GM21723 (cell line): ENCODE results near the gene GUCD1.

Experiments
- ATAC-seq: cut with Tn5 transposase; IDR thresholded peaks from one replicate; pipeline ENCODE4 v1.9.1; 2021; ENCODE audit warnings: mild to moderate bottlenecking, moderate library complexity; ENCODE audit not compliant: unreplicated experiment

Gene GUCD1

DNA sequence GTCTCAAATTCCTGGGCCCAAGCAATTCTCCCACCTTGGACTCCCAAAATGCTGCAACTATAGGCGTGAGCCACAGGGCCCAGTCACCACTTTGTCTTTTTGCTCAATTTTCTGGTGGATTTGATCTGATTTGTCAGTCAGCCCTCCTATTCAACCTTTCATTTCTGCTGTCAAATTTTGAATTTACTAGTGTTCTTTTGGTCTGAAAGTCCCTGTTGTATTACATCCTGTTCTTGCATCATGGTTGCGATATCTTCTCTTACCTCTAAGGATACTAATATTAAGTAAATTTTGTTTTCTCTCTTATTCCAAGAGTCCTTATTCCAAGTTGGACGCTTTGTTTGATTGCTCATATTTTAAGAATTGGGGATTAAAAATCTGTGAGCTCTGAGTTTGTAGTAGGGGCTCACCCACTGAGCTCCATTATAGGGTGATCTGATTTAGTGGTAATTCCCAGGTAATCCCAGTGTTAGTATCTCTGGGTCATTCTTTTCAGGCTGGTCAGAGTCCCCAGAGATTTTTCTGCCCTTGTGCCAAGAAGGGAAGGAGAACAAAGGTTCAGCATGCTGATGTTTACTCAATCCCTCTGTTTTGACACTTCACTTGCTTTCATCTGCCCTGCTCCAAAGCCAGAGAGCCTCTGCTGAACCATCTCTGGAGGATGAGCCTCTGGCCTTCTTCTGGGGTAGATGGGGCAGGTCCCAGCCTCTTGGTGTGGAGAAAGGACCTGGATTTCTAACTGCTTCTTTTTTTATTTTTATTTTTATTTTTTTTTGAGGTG lies 49.8 kb downstream of the GUCD1 start:
- no peak for ATAC-seq

GRCh38 chr22:24504540-24504939 lies 50.4 kb downstream of the GUCD1 start:
- ATAC-seq: no peak

GRCh38 chr22:24503843-24504338 lies 51.0 kb downstream of the GUCD1 start:
- ATAC-seq: no peak

DNA sequence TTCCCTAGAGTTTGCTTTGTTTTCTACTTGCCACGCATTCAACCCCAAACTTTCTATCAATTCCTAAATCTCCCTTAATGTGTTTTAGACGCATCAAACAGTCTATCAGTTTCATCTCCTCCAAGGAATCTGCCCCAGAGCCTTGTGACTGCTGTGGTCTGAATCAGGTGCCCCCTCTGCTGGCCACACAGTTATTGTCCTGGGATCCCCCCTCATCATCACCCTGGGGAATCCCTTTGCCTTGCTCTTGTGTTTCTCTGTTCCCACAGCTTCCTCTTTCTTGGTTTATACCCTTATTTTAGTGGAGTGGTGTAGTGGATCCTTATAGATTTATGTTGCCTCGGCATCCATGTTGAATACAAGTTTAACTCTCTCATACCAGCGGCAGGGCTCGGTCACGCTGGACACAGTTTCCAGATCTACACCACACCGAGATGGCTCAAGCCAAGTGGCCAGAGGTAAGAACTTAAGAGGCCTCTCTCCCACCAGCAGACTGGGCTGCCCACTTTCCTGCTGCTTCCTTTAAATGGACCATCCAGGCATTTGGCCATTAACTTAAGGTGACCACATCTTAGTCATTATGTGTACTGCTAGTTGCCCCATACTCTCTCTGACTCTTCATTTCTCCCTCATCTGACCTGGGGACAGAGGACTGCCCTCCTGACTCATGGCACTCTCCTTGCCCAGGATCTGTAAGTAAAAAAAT lies 51.6 kb downstream of the GUCD1 start:
- ATAC-seq: peak; percentile 54

- no peak for ATAC-seq
Measured at GRCh38 chr22:24502541-24502940, 52.4 kb downstream of the GUCD1 start.

DNA sequence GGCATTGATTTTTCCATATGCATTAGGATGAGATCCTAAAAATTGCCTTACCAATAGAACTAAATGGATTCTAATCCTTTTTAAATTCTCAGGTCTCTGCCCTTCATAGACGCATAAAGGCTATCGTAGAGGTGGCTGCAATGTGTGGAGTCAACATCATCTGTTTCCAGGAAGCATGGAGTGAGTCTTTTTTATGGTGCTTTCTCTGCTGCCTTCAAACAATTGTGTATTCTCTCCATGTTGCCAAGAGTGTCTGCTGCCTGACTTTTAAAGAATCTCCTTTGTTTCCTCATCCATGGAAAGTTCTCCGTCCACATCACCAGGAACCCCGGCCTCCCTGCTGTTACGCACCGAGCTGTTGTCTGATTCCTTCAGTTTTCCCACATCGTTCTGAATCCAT lies 52.9 kb downstream of the GUCD1 start:
- ATAC-seq: no peak

GRCh38 chr22:24501301-24502005 lies 53.5 kb downstream of the GUCD1 start:
- ATAC-seq: no peak

DNA sequence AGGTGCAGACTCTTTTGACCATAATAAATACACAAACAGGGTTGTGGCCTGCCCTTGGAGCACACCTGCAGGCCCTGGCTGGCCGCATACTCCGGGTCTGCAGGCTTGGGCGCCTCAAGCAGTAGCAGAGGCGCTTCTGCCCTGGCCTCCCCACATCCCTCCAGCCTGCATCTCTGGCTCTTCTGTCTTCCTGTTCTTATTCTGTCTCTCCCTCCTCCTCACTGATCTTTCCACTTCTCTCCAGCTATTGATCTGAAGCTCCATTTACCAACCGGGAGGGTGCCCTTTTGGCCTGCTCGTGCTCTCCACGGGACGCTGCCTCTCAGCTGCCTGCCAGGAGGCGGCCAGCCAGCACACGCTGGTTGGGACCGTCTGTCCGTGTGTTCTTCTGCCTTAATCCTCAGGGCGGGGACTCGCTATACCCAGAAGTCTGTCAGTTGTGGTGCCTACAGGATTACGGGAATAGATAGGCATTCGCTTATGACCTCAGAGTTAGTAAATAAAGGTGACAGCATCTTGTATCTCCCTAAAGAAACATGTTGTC lies 54.6 kb downstream of the GUCD1 start:
- ATAC-seq: no peak

GRCh38 chr22:24499706-24500276 lies 55.1 kb downstream of the GUCD1 start:
- no peak for ATAC-seq

DNA sequence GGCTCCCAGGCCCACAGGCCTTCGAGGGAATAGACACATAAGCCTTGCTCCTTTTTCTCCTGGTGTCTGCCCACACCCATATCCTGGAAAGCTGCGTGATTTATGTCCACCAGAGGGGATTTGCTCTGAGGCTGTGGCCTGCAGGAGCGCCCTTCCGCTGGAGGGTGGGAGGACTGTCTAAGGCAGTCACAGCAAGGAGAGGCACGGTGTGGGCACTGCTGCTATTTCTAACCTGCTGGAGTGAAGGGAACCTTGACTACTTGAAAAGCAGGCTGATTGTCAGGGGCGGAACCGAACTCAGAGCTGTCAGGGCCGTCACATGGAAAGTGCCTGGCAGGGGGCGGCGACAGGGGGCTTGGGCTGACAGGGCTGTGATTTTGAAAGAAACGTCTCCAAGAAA lies 56.1 kb downstream of the GUCD1 start:
- ATAC-seq: no peak

- ATAC-seq: no peak
Measured at GRCh38 chr22:24497841-24498258, 57.1 kb downstream of the GUCD1 start.

GRCh38 chr22:24496661-24497060 lies 58.3 kb downstream of the GUCD1 start:
- no peak for ATAC-seq

DNA sequence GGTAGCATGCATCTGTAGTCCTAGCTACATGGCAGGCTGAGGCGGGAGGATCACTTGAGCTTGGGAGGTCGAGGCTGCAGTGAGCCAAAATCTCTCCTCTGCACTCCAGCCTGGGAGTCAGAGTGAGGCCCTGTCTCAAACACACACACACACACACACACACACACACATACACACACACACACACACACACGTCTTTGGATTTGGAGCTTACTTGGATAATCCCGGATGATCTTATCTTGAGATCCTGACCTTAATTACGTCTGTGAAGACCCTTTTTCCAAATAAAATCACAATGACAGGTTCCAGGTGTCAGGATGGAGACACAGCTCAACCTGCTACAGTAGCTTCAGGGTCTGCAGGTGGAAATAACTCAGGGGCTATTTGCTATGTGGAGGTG lies 58.7 kb downstream of the GUCD1 start:
- no peak for ATAC-seq

DNA sequence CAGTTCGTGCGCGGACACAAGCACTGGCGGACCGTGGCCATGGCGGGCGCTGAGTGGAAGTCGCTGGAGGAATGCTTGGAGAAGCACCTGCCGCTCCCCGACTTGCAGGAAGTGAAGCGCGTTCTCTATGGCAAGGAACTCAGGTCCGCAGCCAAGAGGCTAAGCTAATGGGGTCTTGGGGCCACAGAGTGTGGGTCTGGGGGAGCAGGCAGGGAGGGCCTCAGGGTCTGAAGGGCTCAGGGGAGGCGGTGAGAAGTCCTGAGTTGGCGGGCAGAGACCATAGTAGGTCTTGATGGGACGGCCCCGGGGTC lies 59.6 kb downstream of the GUCD1 start:
- no peak for ATAC-seq

DNA sequence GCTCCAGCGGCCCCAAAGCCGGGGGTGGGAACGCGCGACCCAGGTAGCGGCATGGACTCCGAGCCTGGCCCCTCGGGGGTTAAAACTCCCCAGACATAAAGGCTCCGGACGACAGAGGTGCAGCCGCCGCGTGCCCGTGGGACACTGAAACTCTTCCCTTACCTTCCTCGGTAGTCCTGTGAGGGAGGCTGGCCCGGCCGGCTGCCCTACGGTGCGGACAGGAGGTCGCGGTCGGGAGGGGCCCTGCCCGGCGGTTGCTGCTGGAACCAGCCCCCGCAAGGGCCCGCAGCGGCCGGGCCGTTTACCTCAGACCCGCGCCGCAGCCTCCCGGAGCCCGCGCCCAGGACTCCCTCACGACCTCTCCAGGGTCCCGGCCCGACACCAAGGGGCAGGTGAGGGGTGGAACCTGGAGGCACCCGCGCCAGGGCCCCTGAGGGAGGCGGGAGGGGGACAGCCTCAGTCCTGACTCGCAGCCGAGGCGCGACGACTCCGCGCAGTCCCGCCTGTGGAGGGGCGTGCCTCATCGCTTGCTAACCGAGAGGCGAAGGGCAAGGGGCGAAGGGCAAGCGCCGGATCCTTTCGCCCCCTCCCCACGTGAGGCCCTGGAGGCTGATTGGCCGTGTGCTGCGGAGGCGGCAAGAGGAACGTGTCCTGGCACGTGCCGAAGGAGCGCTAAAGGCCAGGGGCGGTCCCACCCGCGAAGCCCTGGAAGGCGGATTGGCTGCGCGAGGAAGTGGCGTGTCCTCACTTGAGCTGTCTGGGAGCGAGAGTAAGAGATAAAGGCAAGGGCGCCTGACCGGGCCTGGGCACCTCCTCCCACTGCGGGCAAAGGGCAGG lies 60.2 kb downstream of the GUCD1 start, which contains the start of gene UPB1:
TSS of gene UPB1 (plus strand) at position 805 of the 837 bp plus-strand sequence. CDS start 72 bp downstream, outside the sequence.
- ATAC-seq: no peak

DNA sequence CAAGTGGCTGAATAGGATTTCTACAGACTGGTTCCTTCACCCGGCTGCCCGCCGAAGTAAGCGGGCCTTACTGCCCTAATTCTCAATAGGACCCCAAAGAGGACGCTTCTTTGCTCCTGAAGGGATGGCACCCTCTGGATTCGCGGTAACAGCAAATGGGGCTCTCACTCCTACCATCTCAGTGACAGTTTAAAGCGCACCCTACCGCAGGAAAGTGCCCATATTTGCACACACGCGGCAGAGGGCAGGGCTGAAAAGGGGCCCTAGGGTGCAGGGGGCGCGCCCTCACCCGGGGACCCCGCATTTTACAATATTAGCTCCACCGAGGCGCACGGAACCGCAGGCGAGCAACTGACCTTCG lies 60.8 kb downstream of the GUCD1 start:
- no peak for ATAC-seq

DNA sequence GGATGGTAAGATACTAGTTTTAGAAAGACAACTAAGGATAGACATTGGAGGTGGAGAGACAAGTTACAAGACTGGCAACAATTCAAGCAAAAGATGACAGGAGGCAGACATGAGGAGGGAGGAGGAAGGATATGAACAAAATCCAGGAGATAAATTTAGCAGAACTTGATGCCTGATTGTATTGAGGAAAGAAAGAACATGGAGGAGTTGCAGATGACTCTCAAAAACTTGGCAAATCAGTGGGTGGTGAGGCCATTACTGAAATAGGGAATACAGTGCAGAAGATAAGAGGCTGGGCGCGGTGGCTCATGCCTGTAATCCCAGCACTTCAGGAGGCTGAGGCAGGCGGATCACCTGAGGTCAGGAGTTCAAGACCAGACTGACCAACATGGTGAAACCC lies 62.5 kb downstream of the GUCD1 start:
- no peak for ATAC-seq
